Thymus (tissue), 11 donors: ENCODE measurements around the gene ACTN4. TPM values are rescaled to one million over a fixed set of nuclear protein-coding genes. Genes with fewer than 3 reads are reported as not detected.
"Not testable (repeated sequence)": the region's sequence is repeated elsewhere in the genome, so short reads cannot be mapped to it uniquely, and the experiment has no call there.

Source experiments
- DNase-seq, 9 donors: peaks; one replicate each; pipeline ENCODE4 v3.0.0-alpha.2; 2013; ENCODE audit warnings: low spot score in 9 of 9, low read depth in 6 of 9, missing footprints in 1 of 9
- H3K27ac ChIP-seq, 2 donors: one replicate each; pipeline ENCODE4 v1.5.1; 2013; ENCODE audit warnings: control low read depth in 1 of 2, low read depth in 1 of 2, low read length in 1 of 2, mild to moderate bottlenecking in 1 of 2, moderate library complexity in 1 of 2
- H3K27me3 ChIP-seq, 2 donors: one replicate each; pipeline ENCODE4 v1.5.1; 2013; ENCODE audit warnings: low read length in 1 of 2; ENCODE audit not compliant: control insufficient read depth in 2 of 2, insufficient read depth in 1 of 2
- H3K36me3 ChIP-seq, 2 donors: one replicate each; pipeline ENCODE4 v1.5.1; 2013; ENCODE audit warnings: low read length in 1 of 2, mild to moderate bottlenecking in 1 of 2, moderate library complexity in 1 of 2; ENCODE audit not compliant: control insufficient read depth in 2 of 2, insufficient read depth in 2 of 2
- H3K4me1 ChIP-seq, 2 donors: one replicate each; pipeline ENCODE4 v1.5.1; 2013; ENCODE audit warnings: low read length in 2 of 2; ENCODE audit not compliant: control insufficient read depth in 2 of 2, insufficient read depth in 2 of 2
- H3K4me3 ChIP-seq, 2 donors: one replicate each; pipeline ENCODE4 v1.5.1; 2013; ENCODE audit warnings: low read length in 2 of 2, control low read depth in 1 of 2, mild to moderate bottlenecking in 1 of 2
- H3K9me3 ChIP-seq, 2 donors: one replicate each; pipeline ENCODE4 v1.5.1; 2013; ENCODE audit warnings: low read length in 1 of 2, mild to moderate bottlenecking in 1 of 2; ENCODE audit not compliant: control insufficient read depth in 2 of 2, insufficient read depth in 1 of 2
- WGBS: extraction: QIAGEN DNeasy Blood & Tissue Kit; methylation state at CpG from one replicate; pipeline ENCODE4 v1.1.7; 2013; 5-methylcytosine and 5-hydroxymethylcytosine counted together
- polyA plus RNA-seq: library from polyadenylated mRNA; stranded (reverse); fragments of 200-250 nt; gene quantifications from one replicate; pipeline ENCODE4 v1.2.3, GENCODE V29; 2013
- total RNA-seq: library from RNA; stranded (reverse); fragments of 120-200 nt; gene quantifications from one replicate; pipeline ENCODE4 v1.2.4, GENCODE V29; 2013
- donor health status: healthy.

Gene ACTN4
- total and polyA plus RNA-seq, 2 donors = 23.8 to 124 TPM

DNA sequence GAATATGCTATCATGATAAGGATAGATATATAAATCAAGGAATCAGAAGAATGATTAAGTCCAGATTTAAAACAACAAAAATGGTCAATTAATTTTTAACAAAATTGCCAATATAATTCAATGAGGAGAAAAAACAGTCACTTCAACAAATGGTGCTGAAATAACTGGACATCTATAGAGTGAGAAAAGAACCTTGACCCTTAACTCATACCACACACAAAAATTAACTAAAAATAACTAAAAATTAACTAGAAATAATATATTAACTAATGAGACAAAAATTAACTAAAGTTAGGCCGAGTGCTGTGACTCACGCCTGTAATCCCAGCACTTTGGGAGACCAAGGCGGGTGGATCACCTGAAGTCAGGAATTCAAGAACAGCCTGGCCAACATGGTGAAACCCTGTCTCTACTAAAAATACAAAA is 116.4 kb downstream of the ACTN4 start:
- Histone ChIP-seq H3K27me3 (no peaks in the 10 kb centered on the region), H3K4me3 (no peak overlapping the region), H3K9me3 (no peaks in the 10 kb centered on the region), H3K27ac (no peak overlapping the region), H3K4me1 (no peaks in the 10 kb centered on the region), H3K36me3 (no peaks in the 10 kb centered on the region)
- no peak for DNase-seq
- 99% methylated on average over 3 of the region's 3 CpGs for WGBS

DNA sequence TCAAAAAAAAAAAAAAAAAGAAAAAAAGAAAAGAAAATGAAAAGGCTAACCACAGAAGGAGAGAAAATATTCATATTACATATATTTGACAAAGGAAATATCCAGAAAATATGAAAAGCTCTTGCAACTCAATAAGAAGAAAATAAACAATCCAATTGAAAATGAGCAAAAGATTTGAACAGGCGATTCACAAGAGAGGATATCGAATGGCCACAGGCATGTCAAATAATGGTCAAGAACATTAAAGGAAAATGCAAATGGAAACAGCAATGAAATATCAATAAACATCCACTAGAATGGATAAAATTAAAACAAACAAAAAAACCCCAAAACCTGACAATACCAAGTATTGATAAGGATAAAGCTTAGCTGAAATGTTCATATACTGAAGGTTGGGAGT is 117.8 kb downstream of the ACTN4 start:
- H3K27me3 ChIP-seq = peaks cover 0 to 3% of the 10 kb centered on the region in 2 donors
- H3K4me3 ChIP-seq = no peak overlapping the region
- peaks cover 5 to 9% of the 10 kb centered on the region in 2 donors for H3K4me1 ChIP-seq
- H3K9me3 ChIP-seq = no peaks in the 10 kb centered on the region
- WGBS = 97% methylated on average over 2 of the region's 2 CpGs
- H3K36me3 ChIP-seq = no peaks in the 10 kb centered on the region
- no peak for DNase-seq
- no peak overlapping the region for H3K27ac ChIP-seq

DNA sequence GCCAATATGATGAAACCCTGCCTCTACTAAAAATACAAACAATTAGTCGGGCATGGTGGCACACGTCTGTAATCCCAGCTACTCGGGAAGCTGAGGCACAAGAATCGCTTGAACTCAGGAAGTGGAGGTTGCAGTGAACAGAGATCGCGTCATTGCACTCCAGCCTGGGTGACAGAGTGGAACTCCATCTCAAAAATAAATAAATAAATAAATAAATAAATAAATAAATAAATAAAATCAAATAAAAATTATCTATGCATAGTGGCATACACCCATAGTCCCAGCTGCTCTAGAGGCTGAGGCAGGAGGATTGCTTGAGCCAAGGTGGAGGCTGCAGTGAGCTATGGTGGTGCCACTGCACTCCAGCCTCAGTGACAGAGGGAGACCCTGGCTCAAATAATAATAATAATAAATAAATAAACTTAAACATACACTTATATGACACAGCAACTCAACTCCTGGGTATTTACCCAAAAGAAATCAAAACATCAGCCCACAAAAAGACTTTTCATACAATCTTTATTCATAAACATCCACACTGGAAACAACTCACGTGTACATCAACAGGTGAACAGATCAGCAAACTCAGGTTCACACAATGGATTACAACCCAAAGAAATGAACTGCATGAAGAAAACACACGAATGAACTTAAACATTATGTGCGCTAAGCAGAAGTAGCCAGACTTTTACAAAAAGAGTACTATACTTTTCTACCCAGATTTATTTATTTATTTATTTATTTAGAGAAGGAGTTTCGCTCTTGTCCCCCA is 119.0 kb downstream of the ACTN4 start:
- DNase-seq = no peak
- WGBS = 96% methylated on average over 10 of the region's 10 CpGs
- peaks cover 5 to 9% of the 10 kb centered on the region in 2 donors for H3K4me1 ChIP-seq
- peaks cover 0 to 3% of the 10 kb centered on the region in 2 donors for H3K27me3 ChIP-seq
- H3K27ac ChIP-seq = no peak overlapping the region
- H3K36me3 ChIP-seq = no peaks in the 10 kb centered on the region
- H3K9me3 ChIP-seq = no peaks in the 10 kb centered on the region
- H3K4me3 ChIP-seq = no peak overlapping the region

DNA sequence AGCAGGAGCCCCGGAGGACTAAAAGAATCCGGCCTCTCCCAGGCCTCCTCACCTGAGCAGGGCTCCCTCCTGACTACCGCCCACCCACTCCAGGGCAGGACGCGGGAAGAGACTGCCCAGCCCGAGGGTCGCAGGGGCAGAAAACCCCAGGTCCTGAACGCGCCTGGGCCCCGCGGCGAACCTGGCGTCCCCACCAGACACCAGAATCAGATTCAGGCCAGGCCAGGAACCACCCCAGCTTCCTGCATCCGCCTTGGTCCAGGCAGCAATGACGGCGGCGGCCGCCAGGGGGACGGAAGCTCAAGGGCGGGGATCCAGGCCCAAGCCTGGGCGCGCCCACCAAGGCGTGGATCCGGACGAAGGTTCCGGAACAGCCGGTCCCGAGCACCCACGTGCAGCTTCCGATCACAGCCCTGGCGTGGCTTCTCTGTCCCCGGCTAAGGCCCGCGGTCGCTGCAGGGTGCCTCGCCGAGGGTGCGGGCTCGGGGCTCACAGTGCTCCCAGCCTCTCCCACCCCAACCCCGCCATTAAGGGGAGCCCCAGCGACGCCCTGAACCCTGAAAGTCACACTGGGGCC is 122.3 kb downstream of the ACTN4 start:
- 10% methylated on average over 42 of the region's 42 CpGs for WGBS
- H3K4me1 ChIP-seq = peaks cover 5 to 9% of the 10 kb centered on the region in 2 donors
- H3K27ac ChIP-seq = peak overlapping the region; percentile 72 to 83
- peak; percentile 35 to 90 (median 79) for DNase-seq
- H3K4me3 ChIP-seq = peak overlapping the region; percentile 45 to 57
- H3K9me3 ChIP-seq = no peaks in the 10 kb centered on the region
- peaks cover 0 to 3% of the 10 kb centered on the region in 2 donors for H3K27me3 ChIP-seq
- no peaks in the 10 kb centered on the region for H3K36me3 ChIP-seq

DNA sequence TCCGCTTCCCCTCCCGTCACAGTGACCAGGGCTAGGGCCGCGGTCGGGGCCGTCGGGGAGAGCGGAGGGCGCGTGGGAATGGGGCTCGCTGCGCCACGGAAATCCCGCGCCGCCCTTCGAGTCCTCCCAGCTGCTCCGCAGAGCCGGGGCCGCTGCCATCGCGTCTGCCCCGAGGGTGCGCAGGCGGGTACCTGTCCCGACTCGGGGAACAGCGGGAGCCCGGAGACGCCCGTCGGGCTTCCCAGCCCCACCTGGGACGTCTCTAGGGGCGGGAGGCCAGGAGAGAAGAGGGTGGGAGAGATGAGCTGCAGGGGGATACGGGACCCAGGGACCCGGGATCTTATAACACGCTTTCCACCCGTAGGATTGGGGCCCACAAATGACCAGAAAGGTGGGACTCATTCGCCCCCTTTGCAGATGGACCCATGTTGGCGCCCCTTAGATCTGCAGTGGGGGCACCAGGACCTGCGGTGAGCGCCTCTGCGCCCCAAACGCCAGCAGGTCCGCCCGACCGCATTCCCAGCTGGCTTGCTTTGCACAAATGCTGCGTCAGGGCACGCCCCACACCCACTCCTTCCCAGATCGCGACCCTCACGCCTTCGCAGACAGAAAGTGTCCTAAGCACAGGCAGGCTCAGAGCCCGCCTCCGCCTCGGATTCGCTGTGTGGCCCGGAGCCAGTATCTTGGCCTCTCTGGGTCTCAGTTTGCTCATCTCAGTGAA is 122.9 kb downstream of the ACTN4 start:
- peak overlapping the region; percentile 60 to 83 for H3K27ac ChIP-seq
- H3K36me3 ChIP-seq, H3K4me1 ChIP-seq, H3K27me3 ChIP-seq, DNase-seq, H3K9me3 ChIP-seq: not testable (repeated sequence)
- H3K4me3 ChIP-seq = peak overlapping the region; percentile 45 to 57
- WGBS = 2% methylated on average over 23 of the region's 58 CpGs

DNA sequence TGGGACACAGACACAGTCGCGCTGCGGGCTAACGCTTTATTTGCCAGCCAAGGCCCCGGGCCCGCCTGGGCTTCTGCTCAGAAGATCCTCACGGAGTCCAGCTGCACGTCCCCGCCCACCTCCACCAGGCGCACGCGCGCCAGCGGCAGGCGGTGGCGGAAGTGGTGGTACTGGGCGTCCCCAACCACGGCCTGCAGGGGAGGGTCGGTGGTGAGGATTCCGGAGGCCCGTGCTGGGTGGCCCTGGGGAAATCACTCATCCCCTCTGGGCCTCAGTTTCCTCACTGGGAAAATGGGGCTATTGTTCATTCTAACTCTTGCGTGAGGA is 123.5 kb downstream of the ACTN4 start:
- H3K27me3 ChIP-seq = not testable (repeated sequence)
- 31% methylated on average over 1 of the region's 22 CpGs for WGBS

DNA sequence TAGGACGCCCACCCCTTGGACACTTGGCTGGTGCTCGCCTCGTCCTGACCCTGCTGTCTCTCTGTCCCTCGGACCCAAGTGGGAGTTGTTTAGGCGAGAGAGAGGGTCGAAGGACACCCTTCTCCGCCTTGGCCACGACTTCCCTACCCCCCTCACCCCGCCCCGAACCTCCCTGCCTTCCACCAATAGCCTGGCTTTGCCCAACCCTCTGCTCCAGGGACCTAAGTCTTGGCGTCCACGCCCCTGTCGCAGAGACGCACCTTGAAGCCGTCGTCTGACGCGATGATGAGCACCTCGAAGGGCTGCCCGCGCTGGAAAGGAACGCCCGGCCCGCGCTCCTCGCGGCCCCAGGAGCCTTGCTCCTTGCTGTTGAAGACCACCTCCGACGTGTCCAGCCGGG is 124.1 kb downstream of the ACTN4 start:
- not testable (repeated sequence) for H3K36me3 ChIP-seq, H3K9me3 ChIP-seq, H3K27me3 ChIP-seq, H3K4me1 ChIP-seq, H3K4me3 ChIP-seq, H3K27ac ChIP-seq, DNase-seq
- 97% methylated on average over 7 of the region's 30 CpGs for WGBS

More for the DNA sequence above, 123.5 kb downstream of the ACTN4 start:
- H3K4me1 ChIP-seq, H3K9me3 ChIP-seq, H3K27ac ChIP-seq, DNase-seq, H3K36me3 ChIP-seq, H3K4me3 ChIP-seq: not testable (repeated sequence)

DNA sequence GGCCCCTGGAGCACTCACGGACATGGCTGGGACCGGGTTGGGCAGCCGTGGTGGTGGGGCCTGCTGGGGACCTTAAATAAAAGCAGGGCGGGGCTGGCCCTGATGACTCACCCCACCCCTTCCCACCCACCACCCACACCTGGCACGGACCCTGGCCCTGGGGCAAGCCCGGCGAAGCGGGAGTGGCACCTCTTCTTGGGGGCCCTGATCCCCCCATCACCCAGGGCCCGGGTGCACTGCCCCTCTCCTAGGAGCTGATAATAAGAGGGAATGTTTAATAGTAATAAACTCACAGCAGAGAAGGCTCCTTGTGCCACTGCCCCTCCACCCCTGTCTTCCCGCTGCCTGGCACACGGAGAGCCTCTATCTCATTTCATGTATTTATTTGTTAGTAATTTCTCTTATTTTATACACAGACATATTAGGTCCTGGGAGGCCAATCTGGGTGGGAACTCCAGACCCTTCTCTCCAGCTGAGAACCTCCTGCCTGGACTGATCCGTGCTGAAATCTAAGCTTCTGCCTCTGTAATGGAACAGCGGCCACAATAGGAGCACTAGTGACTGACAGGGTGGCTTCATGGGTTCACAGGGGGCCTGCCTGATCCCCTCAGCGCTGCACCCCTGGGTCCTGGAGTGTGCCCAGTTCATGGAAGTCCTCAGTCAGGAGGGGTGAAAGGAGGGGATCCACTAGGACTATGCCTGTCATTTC is 126.2 kb downstream of the ACTN4 start, which contains the start of gene LGALS7:
LGALS7 (minus strand) TSS at position 49 of the 709 bp plus-strand sequence; CDS start at position 24, 25 bp downstream.
- no peak within 1 kb of the TSS for H3K27ac ChIP-seq
- peaks cover 5 to 9% of the 10 kb centered on the region in 2 donors for H3K4me1 ChIP-seq
- 91% methylated on average over 10 of the region's 14 CpGs for WGBS
- no peak for DNase-seq
- no peak within 1 kb of the TSS for H3K4me3 ChIP-seq
- peaks cover 0 to 4% of the 10 kb centered on the region in 2 donors for H3K27me3 ChIP-seq
- no peaks in the 10 kb centered on the region for H3K36me3 ChIP-seq
- H3K9me3 ChIP-seq = no peaks in the 10 kb centered on the region
